Osteoblast (primary cell): Measurements from ENCODE around the gene ZNF521. TPM values are rescaled to one million over a fixed set of nuclear protein-coding genes. Genes with fewer than 3 reads are reported as not detected.

Experiments
- DNase-seq: peaks from one replicate; pipeline ENCODE4 v3.0.0; 2011; ENCODE audit warnings: low spot score, mixed read lengths; ENCODE audit not compliant: insufficient read length; ENCODE audit errors: missing footprints
- H2AFZ ChIP-seq: 2 replicates; pipeline ENCODE4 v1.6.0; 2011; ENCODE audit warnings: mild to moderate bottlenecking, low read length
- H3K27ac ChIP-seq: 2 replicates; pipeline ENCODE4 v1.5.1; 2011; ENCODE audit warnings: mild to moderate bottlenecking, low read depth, low read length, moderate library complexity
- H3K27me3 ChIP-seq: 2 replicates; pipeline ENCODE4 v1.6.0; 2012; ENCODE audit warnings: mild to moderate bottlenecking, control low read depth, inconsistent platforms, low read length, moderate library complexity; ENCODE audit not compliant: insufficient read depth
- H3K36me3 ChIP-seq: 2 replicates; pipeline ENCODE4 v1.5.1; 2011; ENCODE audit warnings: mild to moderate bottlenecking, low read length, control low read depth, moderate library complexity; ENCODE audit not compliant: insufficient read depth
- H3K4me1 ChIP-seq: 2 replicates; pipeline ENCODE4 v1.5.1; 2011; ENCODE audit warnings: mild to moderate bottlenecking, low read length, control low read depth, moderate library complexity; ENCODE audit not compliant: insufficient read depth
- H3K4me2 ChIP-seq: 2 replicates; pipeline ENCODE4 v1.6.0; 2011; ENCODE audit warnings: mild to moderate bottlenecking, low read length; ENCODE audit not compliant: insufficient read depth
- H3K4me3 ChIP-seq: fragments of 200-600 bp; sonication (generic); 3 replicates; pipeline ENCODE4 v1.5.1; 2012; ENCODE audit warnings: mild to moderate bottlenecking, low read length, inconsistent platforms; ENCODE audit not compliant: insufficient read depth
- H3K79me2 ChIP-seq: 2 replicates; pipeline ENCODE4 v1.6.0; 2012; ENCODE audit warnings: mild to moderate bottlenecking, low read length, control low read depth, inconsistent platforms; ENCODE audit not compliant: insufficient read depth
- H3K9me3 ChIP-seq: 2 replicates; pipeline ENCODE4 v1.5.1; 2011; ENCODE audit warnings: low read depth, low read length, control low read depth
- H4K20me1 ChIP-seq: 2 replicates; pipeline ENCODE4 v1.6.0; 2012; ENCODE audit warnings: mild to moderate bottlenecking, low read length, control low read depth; ENCODE audit not compliant: insufficient read depth
- CTCF ChIP-seq: IDR thresholded peaks from 2 replicates; pipeline ENCODE4 v1.5.1; 2011; ENCODE audit warnings: mild to moderate bottlenecking, low read depth, low read length, moderate library complexity; ENCODE audit errors: extremely low read depth
- total RNA-seq: library from RNA; depleted of rRNA; stranded (reverse); fragments of >200 nt; gene quantifications from 2 replicates; pipeline ENCODE4 v1.2.3, GENCODE V29; 2012

Gene ZNF521
- total RNA-seq, 1 donor = 27.5 TPM

GRCh38 chr18:25262920-25263319 lies 89.0 kb downstream of the ZNF521 start:
- no peak overlapping the region for H2AFZ ChIP-seq
- no peaks in the 10 kb centered on the region for H3K4me1 ChIP-seq
- DNase-seq = no peak
- no peaks in the 10 kb centered on the region for H3K27me3 ChIP-seq
- H3K79me2 ChIP-seq = no peaks in the 10 kb centered on the region
- H4K20me1 ChIP-seq = no peaks in the 10 kb centered on the region
- TF ChIP-seq CTCF = no peak
- H3K4me3 ChIP-seq = no peak overlapping the region
- no peaks in the 10 kb centered on the region for H3K36me3 ChIP-seq
- H3K9me3 ChIP-seq = no peaks in the 10 kb centered on the region
- no peak overlapping the region for H3K27ac ChIP-seq
- no peak overlapping the region for H3K4me2 ChIP-seq

- Histone ChIP-seq H4K20me1 (no peaks in the 10 kb centered on the region), H2AFZ (no peak overlapping the region), H3K4me2 (no peak overlapping the region), H3K27ac (no peak overlapping the region), H3K4me1 (no peaks in the 10 kb centered on the region), H3K27me3 (no peaks in the 10 kb centered on the region), H3K9me3 (no peaks in the 10 kb centered on the region), H3K79me2 (no peaks in the 10 kb centered on the region), H3K36me3 (no peaks in the 10 kb centered on the region), H3K4me3 (no peak overlapping the region)
- no peak for TF ChIP-seq CTCF
- no peak for DNase-seq
These were observed 90.2 kb downstream of the ZNF521 start for GRCh38 chr18:25261768-25262167.

- Histone ChIP-seq H2AFZ (no peak overlapping the region), H3K9me3 (no peaks in the 10 kb centered on the region), H3K4me3 (no peak overlapping the region), H3K27ac (no peak overlapping the region), H4K20me1 (no peaks in the 10 kb centered on the region), H3K79me2 (no peaks in the 10 kb centered on the region), H3K27me3 (no peaks in the 10 kb centered on the region), H3K4me2 (no peak overlapping the region), H3K4me1 (peaks cover 5% of the 10 kb centered on the region), H3K36me3 (no peaks in the 10 kb centered on the region)
- no peak for TF ChIP-seq CTCF
- DNase-seq = no peak
These were observed 95.5 kb downstream of the ZNF521 start for GRCh38 chr18:25256439-25256838.

GRCh38 chr18:25253779-25254178 lies 98.2 kb downstream of the ZNF521 start:
- no peak overlapping the region for H3K4me2 ChIP-seq
- H3K36me3 ChIP-seq = no peaks in the 10 kb centered on the region
- no peak overlapping the region for H3K4me3 ChIP-seq
- H3K9me3 ChIP-seq = no peaks in the 10 kb centered on the region
- TF ChIP-seq CTCF = no peak
- no peaks in the 10 kb centered on the region for H4K20me1 ChIP-seq
- no peaks in the 10 kb centered on the region for H3K79me2 ChIP-seq
- H3K4me1 ChIP-seq = peaks cover 5% of the 10 kb centered on the region
- no peak for DNase-seq
- H2AFZ ChIP-seq = no peak overlapping the region
- H3K27ac ChIP-seq = no peak overlapping the region
- H3K27me3 ChIP-seq = no peaks in the 10 kb centered on the region
